Measurements from ENCODE around the gene CREB3L1. TPM values are rescaled to one million over a fixed set of nuclear protein-coding genes. Genes with fewer than 3 reads are reported as not detected.

CREB3L1 gene
- total and polyA plus RNA-seq, 5 donors, result 9.7 to 18.8 (median 15.2) TPM

DNA sequence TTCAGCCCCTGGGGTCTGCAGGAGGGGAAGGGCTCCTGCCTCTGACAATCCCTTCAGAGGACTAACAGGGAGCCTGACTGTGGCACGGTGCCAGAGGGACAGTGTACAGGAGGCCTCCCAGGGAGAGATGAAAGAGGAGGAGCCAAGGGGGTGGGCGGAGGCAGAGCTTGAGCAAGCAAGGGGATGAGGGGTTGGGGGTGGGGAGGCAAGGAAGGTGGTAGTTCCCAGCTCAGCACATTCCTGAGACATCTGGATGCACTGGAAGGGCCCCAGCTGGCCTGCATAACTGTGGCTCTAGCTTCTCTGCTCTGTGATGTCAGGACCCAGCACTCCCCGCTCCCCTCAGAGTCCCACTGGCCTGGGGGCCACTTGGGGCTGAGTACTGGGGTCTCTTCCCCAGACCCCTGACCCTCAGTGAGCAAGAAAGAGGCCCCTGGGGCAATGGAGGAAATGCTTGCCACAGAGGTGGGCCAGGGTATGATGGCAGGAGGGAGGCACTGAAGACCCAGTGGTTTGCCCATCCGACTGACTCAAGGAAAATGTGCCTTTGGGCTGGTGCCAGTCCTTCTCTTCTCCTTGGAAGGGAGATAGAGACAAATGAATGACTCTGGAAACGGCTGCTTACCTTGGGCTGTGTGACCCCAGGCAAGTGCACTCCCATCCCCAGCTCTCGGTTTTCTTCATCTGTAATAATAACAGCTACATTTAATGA lies 13.3 kb downstream of the CREB3L1 start:
- Histone ChIP-seq H3K4me3 (ENCODE audit: low read length) (no peak overlapping the region), H3K9me3 (ENCODE audit: control insufficient read depth, low read length) (no peaks in the 10 kb centered on the region), H3K27me3 (ENCODE audit: control insufficient read depth, insufficient read depth) (no peaks in the 10 kb centered on the region), H3K4me1 (ENCODE audit: control insufficient read depth, insufficient read depth, low read length) (no peaks in the 10 kb centered on the region), H3K27ac (ENCODE audit: low read length) (no peak overlapping the region)
- ATAC-seq (peak; percentile 5 to 27), DNase-seq (peak; percentile 61 to 89 (median 82))
- intact Hi-C loops (cut with DNase I), result no loop called here
- 65% methylated on average over 6 of the region's 6 CpGs for WGBS

DNA sequence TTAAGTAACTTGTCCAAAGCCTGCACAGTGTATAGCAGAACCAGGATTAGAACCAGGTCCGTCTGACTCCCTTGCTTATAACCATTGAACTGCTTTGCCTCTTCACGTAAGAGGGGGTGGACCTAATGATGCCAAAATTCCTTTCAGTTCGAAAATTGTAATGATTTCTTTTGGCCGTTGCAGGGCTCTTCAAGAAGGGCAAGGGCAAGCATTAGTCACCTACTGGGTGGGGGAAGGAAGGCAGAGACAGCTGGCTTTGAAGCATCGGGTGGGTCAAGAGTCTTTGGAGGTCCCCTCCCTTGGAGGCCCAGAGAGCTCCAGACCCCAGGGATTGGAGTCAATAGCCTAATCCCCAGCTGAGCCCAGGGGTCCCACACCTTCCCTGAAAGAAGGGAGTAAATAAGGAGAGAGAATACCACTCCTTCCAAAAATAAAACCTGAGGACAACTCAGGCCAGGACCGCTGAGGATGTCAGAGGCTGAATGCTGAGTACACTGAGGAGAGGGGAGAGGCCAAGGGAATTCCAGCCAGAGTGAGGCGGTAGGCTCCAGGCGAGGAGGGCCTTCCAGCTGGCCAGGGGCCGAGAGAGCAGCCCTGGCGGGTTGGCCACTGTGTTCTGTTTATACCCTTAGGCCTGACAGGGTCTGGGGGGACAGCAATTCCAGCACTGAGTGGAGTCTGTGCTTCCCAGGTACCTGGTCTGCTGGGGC lies 14.1 kb downstream of the CREB3L1 start:
- Histone ChIP-seq H3K4me3 (ENCODE audit: low read length) (no peak overlapping the region), H3K9me3 (ENCODE audit: control insufficient read depth, low read length) (no peaks in the 10 kb centered on the region), H3K4me1 (ENCODE audit: control insufficient read depth, insufficient read depth, low read length) (peaks cover 3% of the 10 kb centered on the region), H3K27ac (ENCODE audit: low read length) (no peak overlapping the region), H3K27me3 (ENCODE audit: control insufficient read depth, insufficient read depth) (no peaks in the 10 kb centered on the region)
- intact Hi-C loops (cut with DNase I), result no loop called here
- DNase-seq (peak; percentile 63 to 87 (median 85)), ATAC-seq (peak in 1 of 2 donors; percentile 20)
- WGBS, result 55% methylated on average over 10 of the region's 10 CpGs

DNA sequence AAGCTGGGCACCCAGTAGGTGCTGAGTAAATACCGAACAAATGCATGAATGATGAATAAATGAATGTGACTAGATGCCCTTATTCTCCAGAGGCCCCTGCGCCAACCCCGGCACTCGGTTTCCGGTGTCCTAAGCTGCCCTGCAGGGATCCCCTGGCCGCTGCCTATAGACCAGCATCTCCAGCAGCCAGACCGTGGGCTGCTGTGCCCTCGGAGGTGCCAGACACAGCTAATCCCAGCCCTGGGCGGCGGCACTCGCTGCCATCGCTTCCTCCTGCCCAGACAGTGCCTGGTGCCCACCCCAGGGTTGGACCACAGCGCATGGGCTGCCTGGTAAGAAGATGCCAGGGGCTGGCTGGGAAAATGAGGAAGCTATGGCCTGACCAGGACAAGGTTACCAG lies 15.6 kb downstream of the CREB3L1 start:
- Histone ChIP-seq H3K4me3 (ENCODE audit: low read length) (no peak overlapping the region), H3K4me1 (ENCODE audit: control insufficient read depth, insufficient read depth, low read length) (peaks cover 3% of the 10 kb centered on the region), H3K9me3 (ENCODE audit: control insufficient read depth, low read length) (no peaks in the 10 kb centered on the region), H3K27me3 (ENCODE audit: control insufficient read depth, insufficient read depth) (no peaks in the 10 kb centered on the region), H3K27ac (ENCODE audit: low read length) (no peak overlapping the region)
- DNase-seq (no peak), ATAC-seq (no peak)
- WGBS, result 89% methylated on average over 13 of the region's 13 CpGs
- intact Hi-C loops (cut with DNase I), result no loop called here

DNA sequence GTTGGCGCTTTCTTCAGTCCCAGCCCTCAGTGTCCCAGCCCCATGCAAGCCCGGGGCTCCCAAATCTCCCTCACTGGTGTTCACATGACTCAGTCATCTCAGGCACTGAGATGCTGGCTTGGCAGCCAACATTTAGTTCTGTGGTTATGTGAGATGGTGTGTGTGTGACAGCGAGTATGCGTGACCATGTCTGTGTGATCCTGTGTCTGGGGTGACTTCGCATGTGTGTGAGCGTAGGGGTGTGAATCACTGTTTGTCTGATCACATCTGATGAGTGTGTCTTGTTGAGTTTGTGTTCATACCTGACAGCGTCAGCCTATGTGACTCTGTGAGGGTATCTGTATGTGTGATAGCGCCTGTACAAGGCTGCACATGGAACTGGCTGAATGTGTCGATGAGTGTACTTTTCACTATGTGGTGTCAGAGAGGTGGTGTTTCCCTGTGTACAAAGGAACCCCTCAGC lies 16.2 kb downstream of the CREB3L1 start:
- Histone ChIP-seq H3K9me3 (ENCODE audit: control insufficient read depth, low read length) (no peaks in the 10 kb centered on the region), H3K27me3 (ENCODE audit: control insufficient read depth, insufficient read depth) (no peaks in the 10 kb centered on the region), H3K4me1 (ENCODE audit: control insufficient read depth, insufficient read depth, low read length) (peaks cover 3% of the 10 kb centered on the region), H3K4me3 (ENCODE audit: low read length) (no peak overlapping the region), H3K27ac (ENCODE audit: low read length) (no peak overlapping the region)
- 86% methylated on average over 9 of the region's 9 CpGs for WGBS
- no peak for ATAC-seq
- intact Hi-C loops (cut with DNase I), result no loop called here
- DNase-seq, result peak in 1 of 3 donors; percentile 32

DNA sequence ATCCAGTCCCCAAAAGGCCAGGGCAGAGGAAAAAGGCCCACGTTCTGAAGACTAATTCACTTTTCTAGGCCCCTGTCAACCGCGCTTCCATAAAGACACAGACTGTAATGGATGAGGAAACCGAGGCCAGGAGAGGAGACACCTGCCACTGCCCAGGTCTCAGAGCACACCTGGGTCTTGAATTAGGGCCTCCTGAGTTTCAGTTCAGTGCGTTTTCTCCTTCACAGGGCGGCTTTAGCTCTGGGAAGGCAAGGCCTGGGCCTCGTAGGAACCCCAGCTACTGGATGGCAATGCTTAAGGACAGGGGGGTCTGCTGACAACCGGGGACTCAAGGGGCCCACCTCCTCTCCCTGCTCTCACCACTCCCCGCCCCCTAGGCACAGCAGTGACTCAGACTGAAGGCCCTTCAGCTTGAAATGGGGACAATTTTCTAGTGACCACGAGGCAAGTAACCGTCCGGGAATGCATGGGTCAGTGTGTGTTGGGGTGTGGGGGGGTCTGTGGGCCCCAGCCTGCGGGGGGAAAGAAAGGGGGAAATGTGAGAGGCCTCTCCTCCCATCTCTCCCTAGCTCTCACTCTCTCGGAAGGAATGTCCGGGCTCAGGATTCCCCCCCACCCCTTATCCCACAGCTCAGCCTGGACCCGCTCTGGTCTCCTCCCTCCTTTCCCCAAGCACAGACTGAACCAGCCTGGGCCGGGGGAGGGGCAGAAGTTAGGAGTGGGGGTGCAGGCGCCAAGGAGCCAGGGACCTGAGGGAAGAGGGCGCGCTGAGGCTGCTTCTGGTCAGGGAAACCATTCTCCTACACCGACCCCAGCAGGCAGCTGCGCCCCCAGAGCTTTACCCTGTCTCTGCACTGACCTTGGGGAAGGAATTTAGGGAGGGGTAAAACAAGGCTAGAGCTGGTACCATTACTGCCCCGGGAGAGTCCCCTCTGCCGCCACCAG lies 17.2 kb downstream of the CREB3L1 start:
- Histone ChIP-seq H3K4me1 (ENCODE audit: control insufficient read depth, insufficient read depth, low read length) (peaks cover 3% of the 10 kb centered on the region), H3K9me3 (ENCODE audit: control insufficient read depth, low read length) (no peaks in the 10 kb centered on the region), H3K27ac (ENCODE audit: low read length) (no peak overlapping the region), H3K27me3 (ENCODE audit: control insufficient read depth, insufficient read depth) (no peaks in the 10 kb centered on the region), H3K4me3 (ENCODE audit: low read length) (peak overlapping the region; percentile 51)
- WGBS, result 51% methylated on average over 24 of the region's 24 CpGs
- intact Hi-C loops (cut with DNase I), result loop anchor here in 1 of 4 donors (5.0 kb wide), 1 partner anchor 52 kb away; no protein-coding TSS in a partner anchor
- ATAC-seq, result peak; percentile 3
- DNase-seq, result peak in 1 of 3 donors; percentile 53

DNA sequence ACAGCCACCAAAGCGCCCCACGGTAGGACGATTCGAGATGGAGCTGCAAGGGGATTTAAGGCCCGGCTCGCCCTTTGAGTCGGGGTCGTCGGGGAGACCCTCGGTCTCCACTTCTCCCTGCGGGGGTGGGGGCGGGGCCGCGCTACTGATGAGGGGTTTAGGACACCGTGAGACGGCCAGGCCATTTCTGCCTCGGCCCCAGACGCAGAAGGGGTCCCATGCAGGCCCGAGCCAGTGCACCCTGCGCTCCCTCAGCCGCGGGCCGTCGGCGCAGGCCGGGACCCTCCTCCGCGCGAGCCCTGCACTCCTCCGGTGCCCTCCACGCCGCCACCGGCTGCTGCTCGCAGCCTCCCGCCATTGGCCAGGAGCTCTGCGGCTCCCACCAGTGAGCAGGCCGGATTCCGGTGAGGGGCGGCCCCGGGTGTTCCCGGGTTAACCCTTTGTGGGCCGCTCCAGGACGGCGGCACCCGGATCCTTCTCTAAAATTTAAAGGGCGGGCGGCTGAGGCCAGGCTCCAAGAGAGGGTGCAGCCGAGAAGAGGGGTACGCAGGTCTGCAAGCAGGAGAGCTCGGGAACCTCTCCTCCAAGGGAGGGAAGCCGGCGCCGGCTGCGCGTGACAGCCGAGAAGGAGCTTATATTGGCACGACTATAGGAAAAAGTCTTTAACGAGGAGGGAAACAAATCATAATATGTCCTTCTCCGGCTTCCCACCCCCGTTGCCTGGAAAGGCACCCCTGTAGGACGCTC lies 18.0 kb downstream of the CREB3L1 start:
- intact Hi-C loops (cut with DNase I), result loop anchor here in 1 of 4 donors (5.0 kb wide), 1 partner anchor 53 kb away; no protein-coding TSS in a partner anchor
- peak; percentile 92 to 93 for ATAC-seq
- WGBS, result 1% methylated on average over 61 of the region's 61 CpGs
- DNase-seq, result peak; percentile 83 to 93 (median 92)
- Histone ChIP-seq H3K27ac (ENCODE audit: low read length) (no peak overlapping the region), H3K4me1 (ENCODE audit: control insufficient read depth, insufficient read depth, low read length) (peaks cover 3% of the 10 kb centered on the region), H3K4me3 (ENCODE audit: low read length) (peak overlapping the region; percentile 51), H3K9me3 (ENCODE audit: control insufficient read depth, low read length) (no peaks in the 10 kb centered on the region), H3K27me3 (ENCODE audit: control insufficient read depth, insufficient read depth) (no peaks in the 10 kb centered on the region)

DNA sequence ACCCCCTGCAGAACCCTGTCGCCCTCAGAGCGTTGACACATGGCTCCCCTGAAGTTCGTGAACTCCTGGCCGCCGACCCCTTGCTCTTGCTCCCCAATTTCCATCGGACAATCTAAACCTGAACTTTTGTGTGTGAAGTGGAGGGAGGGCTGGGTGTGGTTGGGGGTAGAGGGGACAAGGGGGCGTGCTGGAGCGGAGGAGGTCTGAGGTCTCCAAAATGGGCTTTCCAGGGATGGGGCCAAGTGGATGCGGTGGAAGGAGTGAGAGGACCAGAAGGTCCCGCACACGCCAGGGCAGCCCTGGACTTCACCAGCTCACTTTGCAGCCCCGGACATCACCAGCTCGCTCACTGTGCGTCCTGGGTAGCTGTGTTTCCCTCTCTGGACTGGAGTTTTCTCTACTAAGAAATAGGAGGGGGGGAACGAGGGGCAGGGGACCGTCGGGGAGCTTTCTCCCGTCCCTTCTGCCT lies 18.6 kb downstream of the CREB3L1 start:
- H3K4me3 ChIP-seq (ENCODE audit: low read length), result peak overlapping the region; percentile 51
- WGBS, result 5% methylated on average over 18 of the region's 18 CpGs
- peak overlapping the region; percentile 48 for H3K27ac ChIP-seq (ENCODE audit: low read length)
- H3K9me3 ChIP-seq (ENCODE audit: control insufficient read depth, low read length), result no peaks in the 10 kb centered on the region
- DNase-seq (no peak), ATAC-seq (peak in 1 of 2 donors; percentile 15)
- no peaks in the 10 kb centered on the region for H3K27me3 ChIP-seq (ENCODE audit: control insufficient read depth, insufficient read depth)
- H3K4me1 ChIP-seq (ENCODE audit: control insufficient read depth, insufficient read depth, low read length), result peaks cover 3% of the 10 kb centered on the region
- intact Hi-C loops (cut with DNase I), result loop anchor here in 1 of 4 donors (5.0 kb wide), 1 partner anchor 54 kb away; no protein-coding TSS in a partner anchor

DNA sequence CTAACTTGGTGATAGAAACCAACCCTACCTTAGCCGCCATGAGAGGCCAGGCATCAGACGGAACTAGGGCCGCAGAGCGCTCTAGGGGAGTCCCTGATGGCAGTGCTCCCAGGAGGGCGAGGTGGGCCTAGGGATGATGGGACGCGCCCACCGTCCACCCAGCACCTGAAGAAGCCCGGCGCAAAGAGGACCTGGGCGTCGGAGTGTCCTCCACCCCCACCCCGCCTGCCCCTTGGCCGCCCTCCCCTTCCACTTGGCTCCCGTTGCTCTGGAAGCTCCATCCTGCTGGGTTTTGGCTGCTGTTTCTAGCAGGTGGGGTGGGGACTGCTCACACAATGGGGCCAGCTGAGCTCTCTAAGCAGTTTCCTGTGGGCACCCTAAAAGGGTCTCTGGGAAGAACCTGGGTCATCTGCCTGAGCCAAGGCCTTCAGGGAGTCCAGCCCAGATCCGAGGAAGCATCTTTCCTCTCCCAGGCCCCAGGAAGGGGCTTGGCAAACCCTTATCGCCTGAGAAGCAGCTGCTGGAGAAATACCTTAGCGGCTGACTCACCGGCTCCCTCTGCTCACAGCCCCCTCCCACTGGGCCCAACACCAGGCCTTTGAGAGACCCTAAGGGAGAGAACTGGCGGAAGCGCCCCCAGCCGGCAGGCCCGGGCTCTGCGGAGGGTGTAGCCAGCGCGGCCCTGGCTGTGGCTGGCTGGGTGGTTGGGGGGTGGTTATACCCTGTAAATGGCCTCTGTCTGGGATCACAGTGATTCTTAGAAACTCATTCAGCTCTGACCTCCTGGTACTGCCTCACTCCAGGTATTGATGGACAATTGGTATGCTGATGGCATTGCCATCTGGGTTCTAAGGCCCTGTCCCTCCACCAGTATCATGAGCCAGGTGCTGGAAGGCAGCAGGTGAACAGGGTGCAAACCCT lies 19.3 kb downstream of the CREB3L1 start:
- 19% methylated on average over 26 of the region's 26 CpGs for WGBS
- peak; percentile 66 to 84 (median 81) for DNase-seq
- peak; percentile 20 to 60 for ATAC-seq
- H3K4me3 ChIP-seq (ENCODE audit: low read length), result peak overlapping the region; percentile 51
- intact Hi-C loops (cut with DNase I), result loop anchor here in 1 of 4 donors (5.0 kb wide), 1 partner anchor 54 kb away; no protein-coding TSS in a partner anchor
- no peaks in the 10 kb centered on the region for H3K9me3 ChIP-seq (ENCODE audit: control insufficient read depth, low read length)
- no peaks in the 10 kb centered on the region for H3K27me3 ChIP-seq (ENCODE audit: control insufficient read depth, insufficient read depth)
- peak overlapping the region; percentile 48 for H3K27ac ChIP-seq (ENCODE audit: low read length)
- peaks cover 3% of the 10 kb centered on the region for H3K4me1 ChIP-seq (ENCODE audit: control insufficient read depth, insufficient read depth, low read length)

DNA sequence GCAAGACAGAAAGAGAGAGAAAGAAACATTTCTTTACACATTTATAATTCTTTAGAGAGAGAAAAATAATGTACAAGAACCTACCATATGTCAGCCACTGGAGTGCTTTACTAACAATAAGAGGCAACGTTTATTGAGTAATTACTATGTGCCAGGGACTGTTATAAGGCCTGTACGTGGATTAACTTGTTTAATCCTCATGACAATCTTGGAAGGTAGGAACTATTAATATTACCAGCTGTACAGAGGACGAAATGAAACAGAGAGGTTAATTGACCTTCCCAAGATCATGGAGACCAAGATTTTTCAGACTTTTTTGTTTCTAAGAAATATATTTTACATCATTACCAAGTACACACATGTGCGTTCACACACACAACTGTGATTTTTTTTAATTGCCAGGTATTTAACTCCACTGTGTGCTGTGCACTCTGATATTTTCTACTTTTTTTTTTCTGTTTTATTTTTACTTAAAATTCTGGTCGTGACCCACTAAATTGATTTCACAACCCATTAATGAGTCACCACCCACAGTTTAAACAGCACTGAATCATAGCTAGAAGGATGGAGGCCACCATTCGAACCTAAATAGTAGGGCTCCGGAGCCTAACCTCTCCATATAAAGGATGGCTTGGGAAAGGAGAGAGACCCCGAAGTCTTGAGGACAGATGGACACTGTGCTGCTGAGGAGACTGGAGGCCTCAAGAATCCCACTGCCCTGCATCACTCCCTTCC lies 21.4 kb downstream of the CREB3L1 start:
- ATAC-seq (no peak), DNase-seq (no peak)
- H3K27ac ChIP-seq (ENCODE audit: low read length), result no peak overlapping the region
- no peak overlapping the region for H3K4me3 ChIP-seq (ENCODE audit: low read length)
- H3K4me1 ChIP-seq (ENCODE audit: control insufficient read depth, insufficient read depth, low read length), result peaks cover 3% of the 10 kb centered on the region
- intact Hi-C loops (cut with DNase I), result loop anchor here in 1 of 4 donors (5.0 kb wide), 1 partner anchor 57 kb away; no protein-coding TSS in a partner anchor
- no peaks in the 10 kb centered on the region for H3K27me3 ChIP-seq (ENCODE audit: control insufficient read depth, insufficient read depth)
- H3K9me3 ChIP-seq (ENCODE audit: control insufficient read depth, low read length), result no peaks in the 10 kb centered on the region
- 78% methylated on average over 8 of the region's 8 CpGs for WGBS

Data from right cardiac atrium (tissue), 5 donors.